Body of pancreas (tissue), 4 donors: ENCODE measurements around the gene SOX4.

ENCODE experiments used
- POLR2A ChIP-seq, 3 donors: fragments of 450-650 bp; IDR thresholded peaks; one replicate each; pipeline ENCODE4 v1.6.1; 2016; ENCODE audit warnings: antibody characterized with exemption in 3 of 3, mild to moderate bottlenecking in 2 of 3
- TF ChIP-seq, protein P1 (sequence below), 7 experiments: fragments of 450-650 bp in 4 of 7; fragments of 200-600 bp in 3 of 7; sonication (generic) in 3 of 7; IDR thresholded peaks; one replicate each; pipeline ENCODE4 v1.5.1; 2016 to 2019; ENCODE audit warnings: antibody characterized with exemption in 7 of 7

GRCh38 chr6:21578523-21578922, 15.0 kb upstream of the SOX4 start:
- no peak for TF ChIP-seq POLR2A (IDR thresholded peaks at IDR 0.05)
- TF ChIP-seq, protein P1, sequence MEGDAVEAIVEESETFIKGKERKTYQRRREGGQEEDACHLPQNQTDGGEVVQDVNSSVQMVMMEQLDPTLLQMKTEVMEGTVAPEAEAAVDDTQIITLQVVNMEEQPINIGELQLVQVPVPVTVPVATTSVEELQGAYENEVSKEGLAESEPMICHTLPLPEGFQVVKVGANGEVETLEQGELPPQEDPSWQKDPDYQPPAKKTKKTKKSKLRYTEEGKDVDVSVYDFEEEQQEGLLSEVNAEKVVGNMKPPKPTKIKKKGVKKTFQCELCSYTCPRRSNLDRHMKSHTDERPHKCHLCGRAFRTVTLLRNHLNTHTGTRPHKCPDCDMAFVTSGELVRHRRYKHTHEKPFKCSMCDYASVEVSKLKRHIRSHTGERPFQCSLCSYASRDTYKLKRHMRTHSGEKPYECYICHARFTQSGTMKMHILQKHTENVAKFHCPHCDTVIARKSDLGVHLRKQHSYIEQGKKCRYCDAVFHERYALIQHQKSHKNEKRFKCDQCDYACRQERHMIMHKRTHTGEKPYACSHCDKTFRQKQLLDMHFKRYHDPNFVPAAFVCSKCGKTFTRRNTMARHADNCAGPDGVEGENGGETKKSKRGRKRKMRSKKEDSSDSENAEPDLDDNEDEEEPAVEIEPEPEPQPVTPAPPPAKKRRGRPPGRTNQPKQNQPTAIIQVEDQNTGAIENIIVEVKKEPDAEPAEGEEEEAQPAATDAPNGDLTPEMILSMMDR (IDR thresholded peaks at IDR 0.05) = no peak
